ENCODE measurements around the gene ZNF362. TPM values are rescaled to one million over a fixed set of nuclear protein-coding genes. Genes with fewer than 3 reads are reported as not detected.

The ZNF362 gene
- total and polyA plus RNA-seq, 8 donors = 1.3 to 49.8 (median 8.8) TPM

DNA sequence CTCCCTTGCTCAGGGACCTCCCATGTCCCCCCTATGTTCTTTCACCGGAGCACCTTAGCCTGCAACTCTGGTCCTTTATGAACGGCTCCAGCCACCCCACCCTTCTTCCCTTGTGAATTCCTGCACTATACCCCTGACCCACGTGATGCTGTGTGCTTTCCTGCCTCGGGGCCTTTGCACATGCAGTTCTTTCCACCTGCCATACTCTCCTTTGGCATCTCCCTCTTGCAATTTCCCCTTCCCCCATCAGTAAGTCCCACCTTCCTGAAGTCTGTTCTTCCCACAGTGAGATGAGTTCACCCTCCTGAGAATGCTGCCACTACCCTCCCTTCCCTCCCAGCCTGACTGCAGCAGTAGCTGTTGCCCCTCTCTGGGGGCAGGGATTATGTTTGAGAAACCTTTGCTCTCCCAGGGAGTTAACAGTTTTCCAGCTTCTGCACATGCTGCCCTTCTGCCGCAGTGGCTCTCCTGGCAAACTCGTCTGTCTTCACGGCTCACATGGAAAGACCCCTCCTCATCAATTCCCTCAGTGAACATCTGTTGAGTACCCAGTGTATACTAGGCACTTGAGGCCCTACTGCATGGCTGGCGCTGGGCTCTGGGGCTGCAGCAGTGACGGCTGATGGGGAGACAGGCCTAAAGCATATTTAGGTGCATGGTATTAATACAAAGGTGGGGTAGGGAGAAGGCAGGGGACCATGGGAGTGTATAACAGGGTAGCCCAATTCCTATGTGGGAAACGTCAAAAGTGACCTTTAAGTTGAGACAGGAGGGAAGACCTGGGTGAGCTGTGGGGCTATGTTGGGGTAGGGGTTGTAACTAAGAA, 9.7 kb downstream of the ZNF362 start:
- TF ChIP-seq EP300 (IDR thresholded peaks at IDR 0.05) (no peak), POLR2A (IDR thresholded peaks at IDR 0.05) (no peak), POLR2AphosphoS5 (IDR thresholded peaks at IDR 0.05) (no peak)
- TF ChIP-seq, protein P1, sequence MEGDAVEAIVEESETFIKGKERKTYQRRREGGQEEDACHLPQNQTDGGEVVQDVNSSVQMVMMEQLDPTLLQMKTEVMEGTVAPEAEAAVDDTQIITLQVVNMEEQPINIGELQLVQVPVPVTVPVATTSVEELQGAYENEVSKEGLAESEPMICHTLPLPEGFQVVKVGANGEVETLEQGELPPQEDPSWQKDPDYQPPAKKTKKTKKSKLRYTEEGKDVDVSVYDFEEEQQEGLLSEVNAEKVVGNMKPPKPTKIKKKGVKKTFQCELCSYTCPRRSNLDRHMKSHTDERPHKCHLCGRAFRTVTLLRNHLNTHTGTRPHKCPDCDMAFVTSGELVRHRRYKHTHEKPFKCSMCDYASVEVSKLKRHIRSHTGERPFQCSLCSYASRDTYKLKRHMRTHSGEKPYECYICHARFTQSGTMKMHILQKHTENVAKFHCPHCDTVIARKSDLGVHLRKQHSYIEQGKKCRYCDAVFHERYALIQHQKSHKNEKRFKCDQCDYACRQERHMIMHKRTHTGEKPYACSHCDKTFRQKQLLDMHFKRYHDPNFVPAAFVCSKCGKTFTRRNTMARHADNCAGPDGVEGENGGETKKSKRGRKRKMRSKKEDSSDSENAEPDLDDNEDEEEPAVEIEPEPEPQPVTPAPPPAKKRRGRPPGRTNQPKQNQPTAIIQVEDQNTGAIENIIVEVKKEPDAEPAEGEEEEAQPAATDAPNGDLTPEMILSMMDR (IDR thresholded peaks at IDR 0.05) = no peak
- Histone ChIP-seq H3K4me3 (no peak overlapping the region), H3K27me3 (no peaks in the 10 kb centered on the region), H3K36me3 (peaks cover 0 to 23% (median 9%) of the 10 kb centered on the region in 4 donors), H3K4me1 (peaks cover 11 to 67% (median 35%) of the 10 kb centered on the region in 4 donors), H3K9me3 (no peaks in the 10 kb centered on the region), H3K27ac (no peak overlapping the region)
- WGBS, 5 donors = 82 to 90% (median 87%) methylated on average over 10 of the region's 10 CpGs
- intact Hi-C loops (cut with DNase I; ENCODE audit: low total_unique reads) = no loop called here
- DNase-seq = no peak

DNA sequence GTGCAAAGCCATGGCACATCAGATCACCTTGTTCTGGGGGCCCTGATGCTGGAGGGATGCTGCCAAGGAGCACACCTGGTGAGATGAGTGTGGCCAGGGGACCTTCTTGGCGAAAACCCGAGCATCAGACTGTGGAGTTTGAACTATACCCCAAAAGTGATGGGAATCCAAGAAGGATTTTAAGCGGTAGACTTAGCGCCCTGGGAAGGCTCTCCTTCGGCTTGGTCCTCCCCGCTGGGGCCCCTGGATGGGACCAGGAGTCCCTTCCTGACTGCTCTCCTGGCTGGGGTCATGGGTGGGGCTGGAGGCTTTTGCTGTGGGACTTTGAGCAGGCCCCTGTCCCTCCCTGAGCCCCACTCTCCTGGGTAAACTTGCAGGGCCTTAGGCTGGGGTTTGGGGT, 10.5 kb downstream of the ZNF362 start:
- intact Hi-C loops (cut with DNase I; ENCODE audit: low total_unique reads) = no loop called here
- no peak for DNase-seq
- no peaks in the 10 kb centered on the region for H3K27me3 ChIP-seq
- H3K27ac ChIP-seq = no peak overlapping the region
- no peaks in the 10 kb centered on the region for H3K9me3 ChIP-seq
- WGBS, 5 donors = 88 to 98% (median 94%) methylated on average over 6 of the region's 6 CpGs
- peaks cover 13 to 66% (median 36%) of the 10 kb centered on the region in 4 donors for H3K4me1 ChIP-seq
- H3K4me3 ChIP-seq = no peak overlapping the region
- peaks cover 0 to 26% (median 9%) of the 10 kb centered on the region in 4 donors for H3K36me3 ChIP-seq
- no peak for TF ChIP-seq POLR2A (IDR thresholded peaks at IDR 0.05)
- TF ChIP-seq POLR2AphosphoS5 (IDR thresholded peaks at IDR 0.05) = no peak
- no peak for TF ChIP-seq EP300 (IDR thresholded peaks at IDR 0.05)
- TF ChIP-seq, protein P1 (IDR thresholded peaks at IDR 0.05) = no peak

DNA sequence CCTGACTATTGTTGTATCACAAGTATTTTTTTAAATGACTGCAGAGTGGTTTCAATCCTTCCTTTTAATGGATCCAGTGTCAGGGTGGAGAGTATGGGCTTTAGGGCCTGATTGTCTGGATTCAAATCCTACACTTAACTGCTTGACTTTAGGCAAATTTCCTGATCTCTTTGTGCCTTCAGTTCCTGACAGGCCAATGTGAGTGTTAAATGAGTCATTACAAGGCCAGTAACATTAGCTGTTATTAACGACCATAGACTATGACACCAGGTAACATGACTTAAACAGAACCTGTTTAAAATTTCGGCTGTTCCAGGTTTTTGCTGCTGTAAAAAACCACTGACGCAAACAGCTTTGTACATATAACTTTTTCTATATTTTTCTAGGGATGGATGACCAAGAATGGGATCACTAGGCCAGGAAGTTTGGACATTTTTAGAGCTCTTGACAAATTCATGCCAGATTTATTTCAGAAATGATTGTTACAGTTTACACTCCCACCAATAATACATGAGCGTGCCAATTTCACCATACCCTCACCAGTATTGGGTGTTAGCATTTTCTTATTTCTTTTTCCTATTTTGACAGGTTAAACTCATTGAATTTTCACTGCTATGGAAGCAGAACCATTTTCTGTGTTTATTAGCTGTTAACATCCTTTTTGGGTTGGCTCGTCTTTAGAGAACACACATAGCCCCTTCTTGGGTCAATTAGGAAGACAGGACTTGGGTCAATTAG, 11.3 kb downstream of the ZNF362 start:
- intact Hi-C loops (cut with DNase I; ENCODE audit: low total_unique reads) = no loop called here
- H3K27ac ChIP-seq = no peak overlapping the region

DNA sequence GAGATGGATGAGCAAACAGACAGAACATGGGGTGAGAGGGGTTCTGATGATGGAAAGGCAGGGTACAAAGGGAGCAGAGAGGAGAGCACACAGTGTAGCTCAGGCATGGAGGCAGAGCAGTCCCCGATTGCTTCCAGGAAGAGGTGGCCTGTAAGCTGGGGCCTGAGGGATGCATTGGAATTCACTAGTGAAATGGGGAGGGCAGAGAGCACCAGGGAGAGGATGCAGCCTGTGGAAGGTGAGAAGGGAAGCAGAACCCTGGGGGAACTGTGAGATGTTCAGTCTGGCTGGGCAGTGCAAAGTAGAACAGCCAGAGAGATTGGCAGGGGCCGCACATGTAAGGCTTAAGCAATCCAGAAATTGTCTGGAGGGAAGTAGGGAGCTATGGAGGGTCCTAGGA, 12.2 kb downstream of the ZNF362 start:
- TF ChIP-seq POLR2A (IDR thresholded peaks at IDR 0.05) = no peak
- no peak for TF ChIP-seq POLR2AphosphoS5 (IDR thresholded peaks at IDR 0.05)
- TF ChIP-seq, protein P1 (IDR thresholded peaks at IDR 0.05) = no peak
- no peak for TF ChIP-seq EP300 (IDR thresholded peaks at IDR 0.05)
- H3K4me1 ChIP-seq = peaks cover 13 to 75% (median 40%) of the 10 kb centered on the region in 4 donors
- no peak overlapping the region for H3K4me3 ChIP-seq
- 77 to 87% (median 78%) methylated on average over 2 of the region's 2 CpGs for WGBS, 5 donors
- H3K9me3 ChIP-seq = no peaks in the 10 kb centered on the region
- intact Hi-C loops (cut with DNase I; ENCODE audit: low total_unique reads) = no loop called here
- H3K36me3 ChIP-seq = peaks cover 0 to 19% (median 6%) of the 10 kb centered on the region in 4 donors
- H3K27ac ChIP-seq = peak overlapping the region in 1 of 5 donors; percentile 18
- no peaks in the 10 kb centered on the region for H3K27me3 ChIP-seq
- no peak for DNase-seq

More for the DNA sequence above, 11.3 kb downstream of the ZNF362 start:
- H3K36me3 ChIP-seq = peaks cover 0 to 25% (median 8%) of the 10 kb centered on the region in 4 donors
- no peak for TF ChIP-seq EP300 (IDR thresholded peaks at IDR 0.05)
- TF ChIP-seq POLR2AphosphoS5 (IDR thresholded peaks at IDR 0.05) = no peak
- no peak for TF ChIP-seq POLR2A (IDR thresholded peaks at IDR 0.05)
- TF ChIP-seq, protein P1 (IDR thresholded peaks at IDR 0.05) = no peak
- H3K4me3 ChIP-seq = no peak overlapping the region
- 79 to 85% (median 83%) methylated on average over 5 of the region's 5 CpGs for WGBS, 5 donors
- no peaks in the 10 kb centered on the region for H3K9me3 ChIP-seq
- H3K4me1 ChIP-seq = peaks cover 13 to 72% (median 40%) of the 10 kb centered on the region in 4 donors
- DNase-seq = no peak
- no peaks in the 10 kb centered on the region for H3K27me3 ChIP-seq

All from stomach (tissue), 9 donors.